ENCODE results near the gene ZNF516. TPM values are rescaled to one million over a fixed set of nuclear protein-coding genes. Genes with fewer than 3 reads are reported as not detected.
A peak's percentile ranks its signal among the peaks of the same experiment; 100 is the strongest.

The ZNF516 gene
- polyA plus RNA-seq, 3 donors: 5.0 to 41.9 (median 8.6) TPM

GRCh38 chr18:76448256-76449110, 46.6 kb downstream of the ZNF516 start:
- H3K27me3 Mint-ChIP-seq (ENCODE audit: low read depth in 3 of 3): peaks cover 0 to 2% (median 0%) of the 10 kb centered on the region in 3 donors
- no peak for TF ChIP-seq CTCF (IDR thresholded peaks at IDR 0.05)
- H3K4me3 ChIP-seq (replicated peaks in 1 of 3; ENCODE audit: low read depth in 2 of 3, low read length in 3 of 3): peak overlapping the region in 2 of 3 experiments; percentile 1 to 63
- H3K36me3 Mint-ChIP-seq: peaks cover 16 to 41% of the 10 kb centered on the region in 2 donors
- peaks cover 0 to 4% (median 1%) of the 10 kb centered on the region in 7 donors for H3K9me3 Mint-ChIP-seq
- H3K27ac Mint-ChIP-seq: peak overlapping the region; percentile 93 to 97 (median 95)
- peaks cover 78 to 84% of the 10 kb centered on the region in 2 donors for H3K4me1 ChIP-seq (ENCODE audit: control insufficient read depth in 1 of 2, insufficient read depth in 2 of 2, low read length in 2 of 2)
- peaks cover 97% of the 10 kb centered on the region for H4K20me1 ChIP-seq (ENCODE audit: insufficient read depth, low read length)
- 30% methylated on average over 7 of the region's 16 CpGs for WGBS (ENCODE audit: insufficient coverage)
- no peaks in the 10 kb centered on the region for H3K9me3 ChIP-seq (replicated peaks in 1 of 2; ENCODE audit: control insufficient read depth in 1 of 2, insufficient read depth in 1 of 2, low read length in 2 of 2)
- H3K27me3 ChIP-seq (ENCODE audit: control insufficient read depth in 2 of 2, insufficient read depth in 2 of 2, low read length in 2 of 2): no peaks in the 10 kb centered on the region
- H3K27ac ChIP-seq (ENCODE audit: low read depth in 1 of 2, low read length in 2 of 2): peak overlapping the region; percentile 90 to 93
- H3K79me2 ChIP-seq (ENCODE audit: insufficient read depth, low read length): peaks cover 100% of the 10 kb centered on the region
- H3K9ac ChIP-seq (ENCODE audit: insufficient read depth, low read length, poor library complexity, severe bottlenecking): peak overlapping the region; percentile 51
- intact Hi-C loops (cut with micrococcal nuclease): loop anchor here in 1 of 2 donors (5.0 kb wide), 1 partner anchor 39 kb away; no protein-coding TSS in a partner anchor
- H2AFZ ChIP-seq (ENCODE audit: insufficient read depth, low read depth, low read length, poor library complexity, severe bottlenecking): no peak overlapping the region
- H3K4me1 Mint-ChIP-seq: peaks cover 82% of the 10 kb centered on the region
- peak overlapping the region; percentile 71 for H3K4me2 ChIP-seq (replicated peaks; ENCODE audit: extremely low read depth, low read length, poor library complexity, severe bottlenecking)
- H3K4me3 Mint-ChIP-seq: peak overlapping the region; percentile 59 to 77
- peak; percentile 55 to 70 (median 66) for DNase-seq
- peaks cover 8 to 17% of the 10 kb centered on the region in 2 donors for H3K36me3 ChIP-seq (replicated peaks in 1 of 2; ENCODE audit: control insufficient read depth in 1 of 2, insufficient read depth in 2 of 2, low read length in 2 of 2)

GRCh38 chr18:76447258-76447890, 47.7 kb downstream of the ZNF516 start:
- Histone ChIP-seq H2AFZ (ENCODE audit: insufficient read depth, low read depth, low read length, poor library complexity, severe bottlenecking) (no peak overlapping the region), H3K4me3 (replicated peaks in 1 of 3; ENCODE audit: low read depth in 2 of 3, low read length in 3 of 3) (peak overlapping the region in 1 of 3 experiments; percentile 63), H3K4me2 (replicated peaks; ENCODE audit: extremely low read depth, low read length, poor library complexity, severe bottlenecking) (peak overlapping the region; percentile 71), H3K27me3 (ENCODE audit: control insufficient read depth in 2 of 2, insufficient read depth in 2 of 2, low read length in 2 of 2) (no peaks in the 10 kb centered on the region), H3K9ac (ENCODE audit: insufficient read depth, low read length, poor library complexity, severe bottlenecking) (no peak overlapping the region), H3K9me3 (replicated peaks in 1 of 2; ENCODE audit: control insufficient read depth in 1 of 2, insufficient read depth in 1 of 2, low read length in 2 of 2) (no peaks in the 10 kb centered on the region), H3K36me3 (replicated peaks in 1 of 2; ENCODE audit: control insufficient read depth in 1 of 2, insufficient read depth in 2 of 2, low read length in 2 of 2) (peaks cover 16 to 28% of the 10 kb centered on the region in 2 donors), H4K20me1 (ENCODE audit: insufficient read depth, low read length) (peaks cover 97% of the 10 kb centered on the region), H3K4me1 (ENCODE audit: control insufficient read depth in 1 of 2, insufficient read depth in 2 of 2, low read length in 2 of 2) (peaks cover 67 to 72% of the 10 kb centered on the region in 2 donors), H3K27ac (ENCODE audit: low read depth in 1 of 2, low read length in 2 of 2) (peak overlapping the region; percentile 25 to 90), H3K79me2 (ENCODE audit: insufficient read depth, low read length) (peaks cover 100% of the 10 kb centered on the region)
- intact Hi-C loops (cut with micrococcal nuclease): loop anchor here in 1 of 2 donors (5.0 kb wide), 1 partner anchor 40 kb away; no protein-coding TSS in a partner anchor
- DNase-seq: no peak
- Mint-ChIP-seq H3K9me3 (peaks cover 0 to 5% (median 1%) of the 10 kb centered on the region in 7 donors), H3K36me3 (peaks cover 20 to 52% of the 10 kb centered on the region in 2 donors), H3K27me3 (ENCODE audit: low read depth in 3 of 3) (peaks cover 0 to 2% (median 0%) of the 10 kb centered on the region in 3 donors), H3K27ac (peak overlapping the region; percentile 70 to 97 (median 93)), H3K4me1 (peaks cover 71% of the 10 kb centered on the region), H3K4me3 (no peak overlapping the region)
- 95% methylated on average over 16 of the region's 21 CpGs for WGBS (ENCODE audit: insufficient coverage)
- no peak for TF ChIP-seq CTCF (IDR thresholded peaks at IDR 0.05)
